ENCODE results near the gene MIOX. TPM values are rescaled to one million over a fixed set of nuclear protein-coding genes. Genes with fewer than 3 reads are reported as not detected.

The MIOX gene
- total and polyA plus RNA-seq, 2 experiments from 2014 or later: not detected

- TF ChIP-seq ZNF462 (CRISPR knock-in tag; IDR thresholded peaks at IDR 0.05) (no peak), STAT1 (IDR thresholded peaks at IDR 0.05; ENCODE audit: unreplicated experiment) (no peak), NANOG (IDR thresholded peaks at IDR 0.05; ENCODE audit: borderline replicate concordance) (no peak), ZNF114 (CRISPR knock-in tag; IDR thresholded peaks at IDR 0.05) (no peak)
- TF ChIP-seq, protein P1, sequence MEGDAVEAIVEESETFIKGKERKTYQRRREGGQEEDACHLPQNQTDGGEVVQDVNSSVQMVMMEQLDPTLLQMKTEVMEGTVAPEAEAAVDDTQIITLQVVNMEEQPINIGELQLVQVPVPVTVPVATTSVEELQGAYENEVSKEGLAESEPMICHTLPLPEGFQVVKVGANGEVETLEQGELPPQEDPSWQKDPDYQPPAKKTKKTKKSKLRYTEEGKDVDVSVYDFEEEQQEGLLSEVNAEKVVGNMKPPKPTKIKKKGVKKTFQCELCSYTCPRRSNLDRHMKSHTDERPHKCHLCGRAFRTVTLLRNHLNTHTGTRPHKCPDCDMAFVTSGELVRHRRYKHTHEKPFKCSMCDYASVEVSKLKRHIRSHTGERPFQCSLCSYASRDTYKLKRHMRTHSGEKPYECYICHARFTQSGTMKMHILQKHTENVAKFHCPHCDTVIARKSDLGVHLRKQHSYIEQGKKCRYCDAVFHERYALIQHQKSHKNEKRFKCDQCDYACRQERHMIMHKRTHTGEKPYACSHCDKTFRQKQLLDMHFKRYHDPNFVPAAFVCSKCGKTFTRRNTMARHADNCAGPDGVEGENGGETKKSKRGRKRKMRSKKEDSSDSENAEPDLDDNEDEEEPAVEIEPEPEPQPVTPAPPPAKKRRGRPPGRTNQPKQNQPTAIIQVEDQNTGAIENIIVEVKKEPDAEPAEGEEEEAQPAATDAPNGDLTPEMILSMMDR (conservative IDR thresholded peaks at IDR 0.05; ENCODE audit: low read depth in 2 of 2): no peak
- TF ChIP-seq, protein P2, sequence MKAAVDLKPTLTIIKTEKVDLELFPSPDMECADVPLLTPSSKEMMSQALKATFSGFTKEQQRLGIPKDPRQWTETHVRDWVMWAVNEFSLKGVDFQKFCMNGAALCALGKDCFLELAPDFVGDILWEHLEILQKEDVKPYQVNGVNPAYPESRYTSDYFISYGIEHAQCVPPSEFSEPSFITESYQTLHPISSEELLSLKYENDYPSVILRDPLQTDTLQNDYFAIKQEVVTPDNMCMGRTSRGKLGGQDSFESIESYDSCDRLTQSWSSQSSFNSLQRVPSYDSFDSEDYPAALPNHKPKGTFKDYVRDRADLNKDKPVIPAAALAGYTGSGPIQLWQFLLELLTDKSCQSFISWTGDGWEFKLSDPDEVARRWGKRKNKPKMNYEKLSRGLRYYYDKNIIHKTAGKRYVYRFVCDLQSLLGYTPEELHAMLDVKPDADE (IDR thresholded peaks at IDR 0.05): no peak
Measured at GRCh38 chr22:50523458-50523805, 36.8 kb downstream of the MIOX start (continued).
